ENCODE measurements around the gene CATSPER3.

- TF ChIP-seq CTCF (IDR thresholded peaks at IDR 0.05), result no peak
- no peak for TF ChIP-seq POLR2AphosphoS5 (IDR thresholded peaks at IDR 0.05)
- no peak for TF ChIP-seq EP300 (IDR thresholded peaks at IDR 0.05)
Observed at GRCh38 chr5:135040333-135041144, 72.8 kb downstream of the CATSPER3 start.

All from esophagus muscularis mucosa (tissue), 4 donors.